Fibroblast of lung (primary cell): Measurements from ENCODE around the gene PC.

Experiments
- CTCF ChIP-seq, 2 donors: IDR thresholded peaks in 1 of 2; conservative IDR thresholded peaks in 1 of 2; 1 replicate in 1 of 2; 2 replicates in 1 of 2; pipeline ENCODE4 v1.5.1; 2011 to 2012; ENCODE audit warnings: low read length in 2 of 2, control low read depth in 1 of 2, inconsistent platforms in 1 of 2, low read depth in 1 of 2, mild to moderate bottlenecking in 1 of 2
- EZH2 ChIP-seq: IDR thresholded peaks from 2 replicates; pipeline ENCODE4 v1.5.1; 2012; ENCODE audit warnings: low read length, control low read depth, mild to moderate bottlenecking; ENCODE audit errors: missing control alignments

GRCh38 chr11:66861774-66862558 is 96.2 kb downstream of the PC start:
- no peak for TF ChIP-seq EZH2
- TF ChIP-seq CTCF (conservative IDR thresholded peaks at IDR 0.05 in 1 of 2, IDR thresholded peaks at IDR 0.05 in 1 of 2; ENCODE audit: low read depth in 1 of 2, low read length in 2 of 2), result no peak
